ENCODE measurements around the gene COMP.

- TF ChIP-seq CEBPB (IDR thresholded peaks at IDR 0.05) (no peak), HDAC2 (IDR thresholded peaks at IDR 0.05) (no peak), CTCF (IDR thresholded peaks at IDR 0.05) (no peak), MAX (IDR thresholded peaks at IDR 0.05) (no peak), BHLHE40 (IDR thresholded peaks at IDR 0.05; ENCODE audit: low read depth, low read length) (no peak), KDM5A (IDR thresholded peaks at IDR 0.05) (no peak), POLR2A (IDR thresholded peaks at IDR 0.05; ENCODE audit: low read length) (no peak), ELK1 (IDR thresholded peaks at IDR 0.05; ENCODE audit: low read depth, low read length) (no peak), NFE2L2 (conservative IDR thresholded peaks at IDR 0.05; ENCODE audit: low read length) (no peak), BCL3 (IDR thresholded peaks at IDR 0.05) (no peak)
Observed at GRCh38 chr19:18765224-18765623, 25.9 kb downstream of the COMP start.
